ENCODE results near the gene NUMB.

NUMB gene

DNA sequence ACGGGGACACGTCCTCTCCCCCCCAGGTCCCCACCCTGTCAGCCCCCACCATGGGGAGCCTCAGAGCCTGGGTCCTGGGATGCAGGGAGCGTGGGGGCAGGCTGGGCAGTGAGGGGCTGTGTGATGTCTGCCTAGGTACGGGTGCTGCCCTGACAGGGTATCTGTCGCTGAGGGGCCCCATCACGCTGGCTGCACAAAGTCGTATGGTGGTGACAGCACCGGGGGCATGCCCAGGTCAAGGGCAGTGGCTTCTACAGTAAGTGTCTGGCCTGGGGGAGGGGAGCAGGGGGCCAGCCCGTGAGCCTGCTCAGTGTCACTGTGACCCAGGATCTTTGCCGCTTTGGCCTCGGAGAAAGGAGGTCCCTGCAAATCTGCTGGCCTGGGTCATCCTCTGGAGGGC is 197.8 kb downstream of the NUMB start:
- TF ChIP-seq FOXP2 (optimal IDR thresholded peaks at IDR 0.05; ENCODE audit: borderline replicate concordance, extremely low read depth, extremely low read length, insufficient read depth), result no peak
- TF ChIP-seq POLR2AphosphoS5 (IDR thresholded peaks at IDR 0.05; ENCODE audit: low read depth, low read length), result no peak
- TF ChIP-seq TAF1 (IDR thresholded peaks at IDR 0.05; ENCODE audit: borderline replicate concordance, insufficient read depth, low read length), result no peak

DNA sequence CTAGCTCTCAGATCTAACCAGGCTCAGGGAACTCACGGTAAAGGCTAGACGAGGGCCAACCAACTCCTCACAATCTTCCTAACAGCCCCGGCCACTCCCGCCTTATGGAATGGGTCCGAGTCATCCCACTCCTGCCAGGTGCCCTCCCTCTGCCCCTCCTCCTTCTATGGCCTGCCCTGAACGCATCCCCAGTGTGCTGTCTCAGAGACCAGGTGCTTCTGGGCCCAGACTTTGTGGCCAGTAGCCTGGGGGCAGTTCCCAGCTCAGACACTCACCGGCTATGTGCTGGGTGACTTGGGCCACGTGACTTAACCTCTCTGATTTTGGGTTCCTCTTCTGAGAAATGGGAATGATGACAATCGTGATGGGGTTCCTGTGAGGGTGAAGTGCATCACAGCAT is 198.5 kb downstream of the NUMB start:
- TF ChIP-seq SIN3A (IDR thresholded peaks at IDR 0.05; ENCODE audit: borderline replicate concordance, insufficient read depth, low read length), result no peak
- no peak for TF ChIP-seq FOXP2 (optimal IDR thresholded peaks at IDR 0.05; ENCODE audit: borderline replicate concordance, extremely low read depth, extremely low read length, insufficient read depth)
- TF ChIP-seq, protein P1, sequence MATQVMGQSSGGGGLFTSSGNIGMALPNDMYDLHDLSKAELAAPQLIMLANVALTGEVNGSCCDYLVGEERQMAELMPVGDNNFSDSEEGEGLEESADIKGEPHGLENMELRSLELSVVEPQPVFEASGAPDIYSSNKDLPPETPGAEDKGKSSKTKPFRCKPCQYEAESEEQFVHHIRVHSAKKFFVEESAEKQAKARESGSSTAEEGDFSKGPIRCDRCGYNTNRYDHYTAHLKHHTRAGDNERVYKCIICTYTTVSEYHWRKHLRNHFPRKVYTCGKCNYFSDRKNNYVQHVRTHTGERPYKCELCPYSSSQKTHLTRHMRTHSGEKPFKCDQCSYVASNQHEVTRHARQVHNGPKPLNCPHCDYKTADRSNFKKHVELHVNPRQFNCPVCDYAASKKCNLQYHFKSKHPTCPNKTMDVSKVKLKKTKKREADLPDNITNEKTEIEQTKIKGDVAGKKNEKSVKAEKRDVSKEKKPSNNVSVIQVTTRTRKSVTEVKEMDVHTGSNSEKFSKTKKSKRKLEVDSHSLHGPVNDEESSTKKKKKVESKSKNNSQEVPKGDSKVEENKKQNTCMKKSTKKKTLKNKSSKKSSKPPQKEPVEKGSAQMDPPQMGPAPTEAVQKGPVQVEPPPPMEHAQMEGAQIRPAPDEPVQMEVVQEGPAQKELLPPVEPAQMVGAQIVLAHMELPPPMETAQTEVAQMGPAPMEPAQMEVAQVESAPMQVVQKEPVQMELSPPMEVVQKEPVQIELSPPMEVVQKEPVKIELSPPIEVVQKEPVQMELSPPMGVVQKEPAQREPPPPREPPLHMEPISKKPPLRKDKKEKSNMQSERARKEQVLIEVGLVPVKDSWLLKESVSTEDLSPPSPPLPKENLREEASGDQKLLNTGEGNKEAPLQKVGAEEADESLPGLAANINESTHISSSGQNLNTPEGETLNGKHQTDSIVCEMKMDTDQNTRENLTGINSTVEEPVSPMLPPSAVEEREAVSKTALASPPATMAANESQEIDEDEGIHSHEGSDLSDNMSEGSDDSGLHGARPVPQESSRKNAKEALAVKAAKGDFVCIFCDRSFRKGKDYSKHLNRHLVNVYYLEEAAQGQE (IDR thresholded peaks at IDR 0.05; ENCODE audit: insufficient read depth in 1 of 2, low read depth in 2 of 2, low read length in 2 of 2), result no peak

DNA sequence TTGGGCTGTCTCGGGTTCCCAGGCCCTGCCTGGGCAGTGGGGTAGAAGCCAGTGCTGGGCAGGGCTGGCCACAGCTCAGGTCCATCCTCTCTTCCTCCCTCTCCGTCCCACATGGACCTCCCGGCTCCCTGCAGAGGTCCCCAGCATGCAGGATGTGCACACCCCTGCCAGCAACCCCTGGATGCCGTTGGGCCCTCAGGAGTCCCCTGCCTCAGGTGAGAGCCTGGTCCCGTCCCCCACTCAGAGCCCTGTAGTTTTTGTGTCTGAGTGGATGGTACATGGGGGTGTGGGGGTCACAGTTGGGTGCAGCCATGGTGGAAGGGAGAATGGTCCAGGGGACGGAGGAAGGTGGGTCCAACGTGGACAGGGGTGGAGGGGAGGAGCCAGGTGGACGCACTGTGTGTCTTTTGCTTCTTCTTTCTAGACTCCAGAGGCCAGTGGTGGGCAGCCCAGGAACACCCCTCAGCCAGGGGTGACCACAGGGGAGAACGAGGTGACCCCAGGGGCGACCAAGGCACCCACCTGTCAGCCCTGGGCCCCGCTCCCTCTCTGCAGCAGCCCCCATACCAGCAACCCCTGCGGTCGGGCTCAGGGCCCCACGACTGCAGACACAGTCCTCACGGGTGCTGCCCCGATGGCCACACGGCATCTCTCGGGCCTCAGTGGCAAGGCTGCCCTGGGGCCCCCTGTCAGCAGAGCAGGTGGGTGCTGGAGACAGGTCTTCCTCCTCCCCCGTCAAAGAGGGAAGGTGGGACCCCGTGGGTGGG is 199.3 kb downstream of the NUMB start:
- TF ChIP-seq POLR2AphosphoS5 (IDR thresholded peaks at IDR 0.05; ENCODE audit: low read depth, low read length), result no peak
- TF ChIP-seq, protein P1 (IDR thresholded peaks at IDR 0.05; ENCODE audit: insufficient read depth in 1 of 2, low read depth in 2 of 2, low read length in 2 of 2), result no peak
- no peak for TF ChIP-seq SIN3A (IDR thresholded peaks at IDR 0.05; ENCODE audit: borderline replicate concordance, insufficient read depth, low read length)
- TF ChIP-seq TAF1 (IDR thresholded peaks at IDR 0.05; ENCODE audit: borderline replicate concordance, insufficient read depth, low read length), result no peak
- TF ChIP-seq FOXP2 (optimal IDR thresholded peaks at IDR 0.05; ENCODE audit: borderline replicate concordance, extremely low read depth, extremely low read length, insufficient read depth), result no peak

DNA sequence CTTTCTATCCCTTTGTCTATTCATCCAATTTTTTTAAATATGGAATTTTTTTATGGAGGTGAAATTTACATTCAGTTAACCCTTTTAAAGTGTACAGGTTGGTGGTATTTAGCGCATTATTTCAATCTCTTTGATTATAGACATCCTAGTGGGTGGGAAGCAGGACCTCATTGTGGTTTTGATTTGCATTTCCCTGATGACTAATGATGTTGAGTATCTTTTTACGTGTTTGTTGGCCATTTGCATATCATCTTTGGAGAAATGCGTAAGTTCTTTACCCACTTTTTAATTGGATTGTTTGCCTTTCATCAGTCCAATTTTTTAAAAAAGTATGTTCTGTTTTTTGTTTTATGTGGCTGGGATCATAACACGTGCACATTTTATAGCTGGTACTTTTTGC is 200.3 kb downstream of the NUMB start:
- TF ChIP-seq, protein P1 (IDR thresholded peaks at IDR 0.05; ENCODE audit: insufficient read depth in 1 of 2, low read depth in 2 of 2, low read length in 2 of 2), result no peak
- no peak for TF ChIP-seq POLR2AphosphoS5 (IDR thresholded peaks at IDR 0.05; ENCODE audit: low read depth, low read length)
- TF ChIP-seq SIN3A (IDR thresholded peaks at IDR 0.05; ENCODE audit: borderline replicate concordance, insufficient read depth, low read length), result no peak
- TF ChIP-seq TAF1 (IDR thresholded peaks at IDR 0.05; ENCODE audit: borderline replicate concordance, insufficient read depth, low read length), result no peak
- TF ChIP-seq FOXP2 (optimal IDR thresholded peaks at IDR 0.05; ENCODE audit: borderline replicate concordance, extremely low read depth, extremely low read length, insufficient read depth), result no peak

DNA sequence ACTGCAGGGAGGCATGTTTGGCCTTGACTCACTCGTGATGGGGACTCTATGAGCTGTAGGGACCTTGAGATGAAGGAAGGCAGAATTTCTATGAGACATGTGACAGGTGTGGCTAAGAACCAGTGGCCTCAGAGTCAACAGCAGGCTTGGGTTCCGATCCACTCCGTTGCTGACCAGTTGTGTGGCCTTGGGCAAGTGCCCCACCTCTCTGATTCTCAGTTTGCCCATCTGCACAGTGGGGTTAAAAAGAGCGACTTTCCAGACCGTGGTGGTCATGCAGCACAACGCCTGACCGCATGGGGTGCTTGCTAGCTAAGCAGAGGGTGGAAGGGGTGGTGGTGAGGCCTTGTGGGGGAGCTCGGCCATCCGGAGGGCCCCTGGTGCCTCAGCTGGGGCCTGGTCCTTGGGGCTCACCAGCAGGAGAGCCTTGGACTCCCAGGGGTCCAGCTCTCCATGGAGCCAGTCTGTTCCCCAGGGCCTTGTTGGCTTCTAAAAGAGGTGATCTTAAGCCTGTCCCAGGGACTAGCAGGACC is 202.6 kb downstream of the NUMB start:
- no peak for TF ChIP-seq TAF1 (IDR thresholded peaks at IDR 0.05; ENCODE audit: borderline replicate concordance, insufficient read depth, low read length)
- TF ChIP-seq, protein P1 (IDR thresholded peaks at IDR 0.05; ENCODE audit: insufficient read depth in 1 of 2, low read depth in 2 of 2, low read length in 2 of 2), result no peak
- no peak for TF ChIP-seq SIN3A (IDR thresholded peaks at IDR 0.05; ENCODE audit: borderline replicate concordance, insufficient read depth, low read length)
- TF ChIP-seq POLR2AphosphoS5 (IDR thresholded peaks at IDR 0.05; ENCODE audit: low read depth, low read length), result no peak
- no peak for TF ChIP-seq FOXP2 (optimal IDR thresholded peaks at IDR 0.05; ENCODE audit: borderline replicate concordance, extremely low read depth, extremely low read length, insufficient read depth)

Measured in PFSK-1 (cell line).